PFSK-1 (cell line): ENCODE data around the gene IGF2R.

ENCODE experiments used
- FOXP2 ChIP-seq: optimal IDR thresholded peaks from 2 replicates; pipeline ENCODE3; 2011; ENCODE audit warnings: borderline replicate concordance, control low read depth, inconsistent platforms; ENCODE audit not compliant: insufficient read depth; ENCODE audit errors: extremely low read length, extremely low read depth
- POLR2AphosphoS5 ChIP-seq: IDR thresholded peaks from 2 replicates; pipeline ENCODE4 v1.6.1; 2012; ENCODE audit warnings: low read depth, mild to moderate bottlenecking, control low read depth, low read length, moderate library complexity
- REST ChIP-seq, 2 experiments: IDR thresholded peaks; 2 replicates each; pipeline versions ENCODE4 v1.6.1 to v1.8.0; 2011 to 2012; ENCODE audit warnings: low read depth in 2 of 2, low read length in 2 of 2, control low read depth in 1 of 2, inconsistent platforms in 1 of 2, mild to moderate bottlenecking in 1 of 2, moderate library complexity in 1 of 2; ENCODE audit not compliant: insufficient read depth in 1 of 2
- SIN3A ChIP-seq: IDR thresholded peaks from 2 replicates; pipeline ENCODE4 v1.6.1; 2012; ENCODE audit warnings: mild to moderate bottlenecking, low read length, moderate library complexity, borderline replicate concordance; ENCODE audit not compliant: insufficient read depth
- TAF1 ChIP-seq: IDR thresholded peaks from 2 replicates; pipeline ENCODE4 v1.6.1; 2012; ENCODE audit warnings: low read length, control low read depth, borderline replicate concordance; ENCODE audit not compliant: insufficient read depth

Gene IGF2R

DNA sequence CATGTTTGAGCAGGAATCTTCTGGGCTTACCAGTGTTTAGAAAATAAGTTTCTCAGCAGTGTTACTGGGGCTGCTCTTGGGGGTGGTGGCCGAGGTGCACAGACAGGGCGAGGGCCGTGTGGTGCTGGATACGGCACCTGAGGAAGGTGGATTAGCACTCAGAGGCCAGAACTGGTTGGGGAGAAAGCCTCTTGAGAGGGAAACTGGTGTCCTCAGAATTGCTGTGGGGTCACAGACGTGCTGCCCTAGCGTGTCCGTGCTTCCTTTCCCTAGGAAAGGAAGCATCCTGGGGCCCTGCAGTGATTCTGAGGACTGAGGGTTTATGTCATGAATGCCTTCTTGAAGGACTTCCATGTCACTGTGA is 120.6 kb downstream of the IGF2R start:
- TF ChIP-seq TAF1 (no peak), POLR2AphosphoS5 (no peak), FOXP2 (no peak), REST (IDR thresholded peaks at IDR 0.05; ENCODE audit: insufficient read depth in 1 of 2, low read depth in 2 of 2, low read length in 2 of 2) (no peak), SIN3A (no peak)

DNA sequence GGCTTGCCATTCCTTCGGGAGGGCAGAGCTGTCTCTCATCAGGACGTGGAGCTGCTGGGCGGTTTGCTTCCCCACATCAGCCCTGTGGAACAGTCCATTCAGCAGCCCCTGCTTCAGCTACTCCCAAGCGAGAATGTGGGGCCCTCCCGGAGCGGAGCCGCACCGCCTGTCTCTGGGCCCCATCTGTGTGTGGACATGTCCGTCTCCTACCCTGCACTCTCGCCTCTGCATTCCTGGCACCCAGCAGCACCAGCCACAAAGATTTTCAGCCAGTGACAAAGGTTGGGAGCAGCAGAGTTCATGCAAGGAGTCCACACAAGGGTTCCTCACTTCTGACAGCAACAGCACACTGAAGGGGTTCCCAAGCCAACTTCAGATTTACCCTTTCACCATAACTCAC is 123.7 kb downstream of the IGF2R start:
- TF ChIP-seq POLR2AphosphoS5 (no peak), SIN3A (no peak), FOXP2 (no peak), REST (IDR thresholded peaks at IDR 0.05; ENCODE audit: insufficient read depth in 1 of 2, low read depth in 2 of 2, low read length in 2 of 2) (no peak), TAF1 (no peak)

- no peak for TF ChIP-seq POLR2AphosphoS5
- TF ChIP-seq REST (IDR thresholded peaks at IDR 0.05; ENCODE audit: insufficient read depth in 1 of 2, low read depth in 2 of 2, low read length in 2 of 2) = no peak
- TF ChIP-seq TAF1 = no peak
Measured at GRCh38 chr6:160093061-160093460, 124.2 kb downstream of the IGF2R start.

- TF ChIP-seq REST (IDR thresholded peaks at IDR 0.05; ENCODE audit: insufficient read depth in 1 of 2, low read depth in 2 of 2, low read length in 2 of 2) = no peak
- no peak for TF ChIP-seq FOXP2
- no peak for TF ChIP-seq TAF1
- TF ChIP-seq POLR2AphosphoS5 = no peak
- TF ChIP-seq SIN3A = no peak
Measured at GRCh38 chr6:160093946-160094345, 125.1 kb downstream of the IGF2R start.

GRCh38 chr6:160095146-160095845 is 126.4 kb downstream of the IGF2R start:
- TF ChIP-seq TAF1 (no peak), SIN3A (no peak), FOXP2 (no peak), REST (IDR thresholded peaks at IDR 0.05; ENCODE audit: insufficient read depth in 1 of 2, low read depth in 2 of 2, low read length in 2 of 2) (no peak), POLR2AphosphoS5 (no peak)
